ENCODE measurements around the gene ZNF23. TPM values are rescaled to one million over a fixed set of nuclear protein-coding genes. Genes with fewer than 3 reads are reported as not detected.
A peak's percentile ranks its signal among the peaks of the same experiment; 100 is the strongest.

ZNF23 gene
- total RNA-seq, 4 donors from 2014 or later: 3.6 to 8.1 (median 5.8) TPM

- 29 to 40% methylated on average over 3 of the region's 3 CpGs for WGBS, 2 donors
- no peak overlapping the region for H3K4me3 ChIP-seq (ENCODE audit: low read depth, poor library complexity, severe bottlenecking)
Measured at GRCh38 chr16:71439523-71439922, 22.5 kb downstream of the ZNF23 start.

GRCh38 chr16:71436473-71436872, 25.6 kb downstream of the ZNF23 start:
- 75 to 82% methylated on average over 7 of the region's 7 CpGs for WGBS, 2 donors

More at GRCh38 chr16:71439523-71439922, 22.5 kb downstream of the ZNF23 start:
- intact Hi-C loops (cut with DNase I; ENCODE audit: low total_unique reads): no loop called here
- TF ChIP-seq CTCF (IDR thresholded peaks at IDR 0.05) (no peak), POLR2A (IDR thresholded peaks at IDR 0.05) (no peak)
- no peak for DNase-seq (ENCODE audit: low spot score in 2 of 2)

GRCh38 chr16:71432906-71433305, 29.1 kb downstream of the ZNF23 start:
- TF ChIP-seq CTCF (IDR thresholded peaks at IDR 0.05): no peak
- TF ChIP-seq POLR2A (IDR thresholded peaks at IDR 0.05): no peak
- peak in 1 of 2 donors; percentile 37 for DNase-seq (ENCODE audit: low spot score in 2 of 2)
- 77 to 79% methylated on average over 5 to 6 of the region's 6 CpGs for WGBS, 2 donors

More at GRCh38 chr16:71436473-71436872, 25.6 kb downstream of the ZNF23 start:
- no peak overlapping the region for H3K4me3 ChIP-seq (ENCODE audit: low read depth, poor library complexity, severe bottlenecking)
- intact Hi-C loops (cut with DNase I; ENCODE audit: low total_unique reads): no loop called here
- no peak for TF ChIP-seq CTCF (IDR thresholded peaks at IDR 0.05)
- TF ChIP-seq POLR2A (IDR thresholded peaks at IDR 0.05): no peak
- no peak for DNase-seq (ENCODE audit: low spot score in 2 of 2)

GRCh38 chr16:71431991-71432390, 30.1 kb downstream of the ZNF23 start:
- no peak overlapping the region for H3K4me3 ChIP-seq (ENCODE audit: low read depth, poor library complexity, severe bottlenecking)
- intact Hi-C loops (cut with DNase I; ENCODE audit: low total_unique reads): no loop called here
- no peak for TF ChIP-seq CTCF (IDR thresholded peaks at IDR 0.05)
- no peak for TF ChIP-seq POLR2A (IDR thresholded peaks at IDR 0.05)
- DNase-seq (ENCODE audit: low spot score in 2 of 2): no peak
- 89 to 92% methylated on average over 9 of the region's 9 CpGs for WGBS, 2 donors

More at GRCh38 chr16:71432906-71433305, 29.1 kb downstream of the ZNF23 start:
- H3K4me3 ChIP-seq (ENCODE audit: low read depth, poor library complexity, severe bottlenecking): no peak overlapping the region
- intact Hi-C loops (cut with DNase I; ENCODE audit: low total_unique reads): no loop called here

GRCh38 chr16:71431176-71431575, 30.9 kb downstream of the ZNF23 start:
- intact Hi-C loops (cut with DNase I; ENCODE audit: low total_unique reads): no loop called here
- H3K4me3 ChIP-seq (ENCODE audit: low read depth, poor library complexity, severe bottlenecking): no peak overlapping the region
- WGBS, 2 donors: 81 to 86% methylated on average over 14 of the region's 14 CpGs
- DNase-seq (ENCODE audit: low spot score in 2 of 2): no peak
- no peak for TF ChIP-seq CTCF (IDR thresholded peaks at IDR 0.05)
- no peak for TF ChIP-seq POLR2A (IDR thresholded peaks at IDR 0.05)

GRCh38 chr16:71430744-71431143, 31.3 kb downstream of the ZNF23 start:
- 73 to 78% methylated on average over 6 of the region's 6 CpGs for WGBS, 2 donors
- intact Hi-C loops (cut with DNase I; ENCODE audit: low total_unique reads): no loop called here
- TF ChIP-seq POLR2A (IDR thresholded peaks at IDR 0.05) (no peak), CTCF (IDR thresholded peaks at IDR 0.05) (no peak)
- H3K4me3 ChIP-seq (ENCODE audit: low read depth, poor library complexity, severe bottlenecking): no peak overlapping the region
- DNase-seq (ENCODE audit: low spot score in 2 of 2): no peak
